Measurements from ENCODE around the gene PAQR4.

The PAQR4 gene

GRCh38 chr16:2962334-2963073 lies 6.6 kb upstream of the PAQR4 start:
- Histone ChIP-seq H3K4me3 (ENCODE audit: low read depth, low read length) (no peak overlapping the region), H3K27ac (ENCODE audit: extremely low read depth, low read depth, low read length) (no peak overlapping the region), H3K4me1 (ENCODE audit: control insufficient read depth, insufficient read depth, low read length) (peaks cover 6% of the 10 kb centered on the region), H3K36me3 (ENCODE audit: control insufficient read depth in 2 of 2, insufficient read depth in 1 of 2, low read length in 2 of 2) (no peaks in the 10 kb centered on the region), H3K9me3 (ENCODE audit: control insufficient read depth, insufficient read depth, low read depth, low read length) (no peaks in the 10 kb centered on the region)
- 0 out of 2 replicates have a peak, but pooled peaks have one; percentile 46 for TF ChIP-seq PATZ1 (tag by site-specific recombination; IDR thresholded peaks at IDR 0.05)
- TF ChIP-seq ZNF785 (tag by site-specific recombination; IDR thresholded peaks at IDR 0.05): no peak
- no peak for TF ChIP-seq ZSCAN5A (tag by site-specific recombination; IDR thresholded peaks at IDR 0.05)
- no peak for TF ChIP-seq CTCF (tag by site-specific recombination; IDR thresholded peaks at IDR 0.05)
- ChIA-PET CTCF (interaction anchor here (0.5 to 2.0 kb wide), 16 partner anchors 9 to 980 kb away, joined by 3 to 9 read pairs (median 4); partner anchors contain the start of genes ELOB and PKMYT1), POLR2A (interaction anchor here (1.5 kb wide), 1 partner anchor 27 kb away, joined by 4 read pairs; no protein-coding TSS in a partner anchor)

GRCh38 chr16:2963074-2963722 lies 6.0 kb upstream of the PAQR4 start:
- ChIA-PET POLR2A (interaction anchor here (1.5 to 2.7 kb wide), 4 partner anchors 18 to 185 kb away, joined by 4 to 25 read pairs (median 6); partner anchors contain the start of genes PKMYT1 and TNFRSF12A), CTCF (interaction anchor here (0.5 to 2.0 kb wide), 6 partner anchors 15 to 558 kb away, joined by 3 to 9 read pairs (median 4); partner anchors contain the start of gene PKMYT1)
- H3K4me1 ChIP-seq (ENCODE audit: control insufficient read depth, insufficient read depth, low read length): peaks cover 6% of the 10 kb centered on the region
- H3K4me3 ChIP-seq (ENCODE audit: low read depth, low read length): peak overlapping the region; percentile 37
- no peaks in the 10 kb centered on the region for H3K9me3 ChIP-seq (ENCODE audit: control insufficient read depth, insufficient read depth, low read depth, low read length)
- no peaks in the 10 kb centered on the region for H3K36me3 ChIP-seq (ENCODE audit: control insufficient read depth in 2 of 2, insufficient read depth in 1 of 2, low read length in 2 of 2)
- H3K27ac ChIP-seq (ENCODE audit: extremely low read depth, low read depth, low read length): no peak overlapping the region; the same call in 1 of the 2 replicates
- TF ChIP-seq ZNF560 (tag by site-specific recombination; IDR thresholded peaks at IDR 0.05; ENCODE audit: borderline replicate concordance) (no peak), ZNF777 (tag by site-specific recombination; IDR thresholded peaks at IDR 0.05; ENCODE audit: borderline replicate concordance) (no peak), ZNF513 (tag by site-specific recombination; IDR thresholded peaks at IDR 0.05) (no peak), ZNF302 (tag by site-specific recombination; IDR thresholded peaks at IDR 0.05; ENCODE audit: low read depth) (no peak), ZNF510 (tag by site-specific recombination; IDR thresholded peaks at IDR 0.05; ENCODE audit: insufficient replicate concordance) (no peak), KLF9 (tag by site-specific recombination; IDR thresholded peaks at IDR 0.05; ENCODE audit: low read depth) (no peak), ZNF433 (tag by site-specific recombination; IDR thresholded peaks at IDR 0.05; ENCODE audit: low read depth) (no peak), ZNF791 (tag by site-specific recombination; IDR thresholded peaks at IDR 0.05) (no peak), ZNF398 (tag by site-specific recombination; IDR thresholded peaks at IDR 0.05) (peak; percentile 73), ZNF394 (tag by site-specific recombination; IDR thresholded peaks at IDR 0.05; ENCODE audit: borderline replicate concordance) (no peak), ZNF391 (tag by site-specific recombination; IDR thresholded peaks at IDR 0.05; ENCODE audit: borderline replicate concordance, low read depth) (no peak), INSM2 (tag by site-specific recombination; IDR thresholded peaks at IDR 0.05) (no peak), EGR2 (tag by site-specific recombination; IDR thresholded peaks at IDR 0.05; ENCODE audit: low read depth) (peak; percentile 58), SP2 (tag by site-specific recombination; IDR thresholded peaks at IDR 0.05) (no peak), RBAK (tag by site-specific recombination; IDR thresholded peaks at IDR 0.05) (no peak), GLIS2 (tag by site-specific recombination; IDR thresholded peaks at IDR 0.05) (peak; percentile 19), OSR2 (tag by site-specific recombination; IDR thresholded peaks at IDR 0.05) (no peak), SP7 (tag by site-specific recombination; IDR thresholded peaks at IDR 0.05) (no peak)

Data from HEK293 (cell line).